HG03039 (cell line): ENCODE measurements around the gene SLAIN1.
A peak's percentile ranks its signal among the peaks of the same experiment; 100 is the strongest.

Experiments
- ATAC-seq: cut with Tn5 transposase; IDR thresholded peaks from one replicate; pipeline ENCODE4 v1.9.1; 2021; ENCODE audit warnings: mild to moderate bottlenecking, moderate library complexity; ENCODE audit not compliant: unreplicated experiment

The SLAIN1 gene

DNA sequence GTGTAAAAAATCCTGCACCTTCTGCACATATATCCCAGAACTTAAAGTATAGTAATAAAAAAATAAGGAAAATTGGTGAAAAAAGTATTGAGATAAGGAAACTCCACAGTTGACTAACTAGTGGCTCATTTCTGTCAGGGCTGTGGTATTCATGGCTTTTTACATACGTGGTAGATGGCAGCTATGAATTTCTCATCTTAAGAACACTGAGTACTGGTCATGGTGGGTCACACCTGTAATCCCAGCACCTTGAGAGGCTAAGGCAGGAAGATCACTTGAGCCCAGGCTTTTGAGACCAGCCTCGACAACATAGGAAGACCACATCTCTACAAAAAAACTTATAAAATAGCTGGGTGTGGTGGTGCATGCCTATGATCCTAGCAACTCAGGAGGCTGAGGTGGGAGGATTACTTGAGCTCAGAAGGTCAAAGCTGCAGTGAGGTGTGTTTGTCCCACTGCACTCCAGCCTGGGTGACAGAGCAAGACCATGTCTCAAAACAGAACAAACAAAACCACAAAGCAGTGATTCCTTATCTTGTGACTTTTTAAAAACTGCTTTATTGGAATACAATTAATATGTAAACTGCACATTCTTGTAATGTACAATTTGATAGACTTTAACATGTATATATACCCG lies 16.8 kb downstream of the SLAIN1 start:
- peak; percentile 67 for ATAC-seq

DNA sequence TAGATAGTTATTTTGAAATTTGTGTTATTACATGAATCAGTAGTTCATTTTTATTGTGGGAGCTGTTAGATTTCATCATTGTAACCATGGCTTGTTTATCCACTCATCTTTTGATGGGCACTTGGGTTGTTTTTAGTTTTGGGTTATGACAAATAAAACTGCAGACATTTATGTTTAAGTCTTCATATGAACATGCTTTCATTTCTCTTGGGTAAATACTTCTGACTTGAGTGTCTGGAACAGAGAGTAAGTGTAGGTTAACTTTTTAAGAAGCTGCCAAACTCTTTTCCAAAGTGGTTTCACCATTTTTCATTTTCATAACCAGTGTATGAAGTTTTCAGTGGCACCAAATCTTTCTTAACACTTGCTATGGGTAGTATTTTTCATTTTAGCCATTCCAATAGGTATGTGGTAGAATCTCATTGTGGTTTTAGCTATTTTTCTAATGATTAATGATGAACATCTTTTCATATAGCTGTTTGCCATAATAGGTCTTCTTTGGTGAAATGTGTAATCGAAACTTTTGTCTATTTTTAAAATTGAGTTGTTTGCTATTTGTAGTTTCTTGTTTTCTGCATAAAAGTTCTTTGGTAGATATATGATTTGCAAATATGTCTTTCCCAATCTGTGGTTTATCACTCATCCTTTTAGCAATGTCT lies 17.9 kb downstream of the SLAIN1 start:
- ATAC-seq: no peak

DNA sequence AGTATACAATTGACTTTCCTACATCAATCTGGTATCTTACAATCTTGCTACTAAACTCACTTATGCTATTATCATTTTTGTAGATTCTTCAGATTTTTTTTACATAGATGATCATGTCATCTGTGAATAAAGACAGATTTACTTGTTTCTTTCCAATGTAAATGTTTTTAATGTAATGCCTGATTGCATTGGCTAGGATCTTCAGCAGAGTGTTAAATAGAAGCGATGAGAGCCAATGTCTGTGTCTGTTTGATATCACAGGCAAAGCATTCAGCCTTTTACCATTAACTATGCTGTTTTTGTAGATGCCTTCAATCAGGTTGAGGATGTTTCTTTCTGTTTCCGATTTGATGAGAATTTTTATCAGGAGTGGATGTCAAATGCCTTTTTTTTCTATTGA lies 19.2 kb downstream of the SLAIN1 start:
- ATAC-seq: no peak

DNA sequence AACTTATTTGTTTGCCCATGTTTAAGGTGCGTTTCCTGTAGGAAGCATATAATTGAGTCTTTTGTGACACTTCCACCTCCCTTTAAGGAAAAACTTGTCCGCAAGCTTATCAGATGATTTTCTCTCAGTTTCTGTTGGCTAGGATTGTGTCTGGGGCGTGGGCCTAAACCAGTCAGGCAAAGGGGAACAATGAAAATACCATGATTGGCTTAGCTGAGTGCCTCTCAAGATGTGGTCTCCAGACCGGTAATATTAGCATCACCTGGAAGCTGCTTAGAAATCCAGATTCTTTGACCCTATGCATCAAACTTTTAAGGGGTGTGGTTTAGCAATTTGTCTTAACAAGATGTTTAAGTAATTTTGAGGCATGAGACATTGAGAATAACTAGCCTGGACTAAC lies 20.0 kb downstream of the SLAIN1 start:
- ATAC-seq: no peak

DNA sequence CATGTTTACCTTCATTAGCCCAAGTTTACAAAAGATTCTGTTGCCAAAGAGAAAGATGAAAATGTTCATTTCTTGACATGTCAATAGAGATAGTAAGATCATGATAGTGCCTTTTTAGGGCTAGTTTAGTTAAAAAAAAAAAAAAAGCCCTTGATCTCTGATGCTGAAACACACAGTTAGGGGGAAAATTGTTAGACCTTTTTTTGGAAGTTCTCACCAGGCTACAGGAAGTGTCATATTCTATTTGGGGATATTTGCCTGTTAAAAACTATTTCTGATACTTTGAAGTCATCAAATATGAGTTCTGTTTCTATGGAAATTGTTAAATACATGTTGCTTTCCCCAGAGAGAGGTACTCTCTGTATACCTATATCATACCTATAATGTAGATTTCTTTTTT lies 21.6 kb downstream of the SLAIN1 start:
- ATAC-seq: no peak

DNA sequence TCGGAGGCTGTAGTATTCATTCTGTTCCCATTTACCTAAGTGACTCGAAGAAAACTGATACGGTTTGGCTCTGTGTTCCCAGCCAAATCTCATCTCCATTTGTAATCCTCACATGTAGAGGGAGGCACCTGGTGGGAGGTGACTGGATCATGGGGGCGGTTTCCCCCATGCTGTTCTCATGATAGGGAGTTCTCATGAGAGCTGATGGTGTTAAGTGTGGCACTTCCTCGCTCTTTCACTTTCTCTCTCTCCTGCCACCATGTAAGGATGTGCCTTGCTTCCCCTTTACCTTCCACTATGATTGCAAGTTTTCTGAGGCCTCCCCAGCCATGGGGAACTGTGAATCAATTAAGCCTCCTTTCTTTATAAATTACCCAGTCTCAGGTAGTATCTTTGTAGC lies 23.5 kb downstream of the SLAIN1 start:
- no peak for ATAC-seq

DNA sequence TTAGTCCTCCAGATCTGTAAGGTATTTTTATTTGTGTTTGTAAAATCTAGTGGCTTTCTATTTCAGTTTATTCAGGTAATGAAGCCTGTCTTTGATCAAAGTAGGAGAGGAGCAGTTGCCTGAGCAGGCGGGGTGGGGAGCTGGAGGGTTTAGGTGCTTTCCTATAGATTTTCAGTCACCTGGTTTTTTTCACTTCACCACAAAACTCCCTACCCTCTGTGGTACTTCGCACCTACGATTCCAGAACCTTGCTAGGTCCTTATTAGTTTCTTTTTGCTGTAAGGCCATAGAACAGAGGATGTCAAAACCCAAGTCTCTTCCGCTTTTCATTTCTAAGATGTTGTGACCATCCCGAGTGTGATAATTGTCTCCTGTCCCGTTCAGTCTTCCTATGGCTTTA lies 26.6 kb downstream of the SLAIN1 start:
- ATAC-seq: peak; percentile 56

DNA sequence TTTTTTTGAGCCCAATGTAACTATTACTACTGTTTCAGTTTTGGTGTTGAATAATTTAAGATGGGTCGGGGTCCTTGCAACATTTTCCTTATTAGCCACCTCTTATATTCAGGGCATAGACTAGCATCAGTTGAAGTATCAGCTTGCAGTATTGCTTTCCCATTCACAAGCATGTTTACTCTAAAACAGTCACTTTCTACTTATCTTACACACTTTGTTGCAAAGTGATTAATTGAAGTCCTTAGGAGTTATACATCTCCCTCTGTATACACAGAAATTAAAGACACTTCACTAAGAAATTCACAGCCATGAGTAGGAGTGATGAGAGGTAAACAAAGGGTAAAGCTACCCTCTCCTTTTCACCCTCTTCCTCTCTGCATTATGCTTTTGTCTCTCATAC lies 27.6 kb downstream of the SLAIN1 start:
- no peak for ATAC-seq

DNA sequence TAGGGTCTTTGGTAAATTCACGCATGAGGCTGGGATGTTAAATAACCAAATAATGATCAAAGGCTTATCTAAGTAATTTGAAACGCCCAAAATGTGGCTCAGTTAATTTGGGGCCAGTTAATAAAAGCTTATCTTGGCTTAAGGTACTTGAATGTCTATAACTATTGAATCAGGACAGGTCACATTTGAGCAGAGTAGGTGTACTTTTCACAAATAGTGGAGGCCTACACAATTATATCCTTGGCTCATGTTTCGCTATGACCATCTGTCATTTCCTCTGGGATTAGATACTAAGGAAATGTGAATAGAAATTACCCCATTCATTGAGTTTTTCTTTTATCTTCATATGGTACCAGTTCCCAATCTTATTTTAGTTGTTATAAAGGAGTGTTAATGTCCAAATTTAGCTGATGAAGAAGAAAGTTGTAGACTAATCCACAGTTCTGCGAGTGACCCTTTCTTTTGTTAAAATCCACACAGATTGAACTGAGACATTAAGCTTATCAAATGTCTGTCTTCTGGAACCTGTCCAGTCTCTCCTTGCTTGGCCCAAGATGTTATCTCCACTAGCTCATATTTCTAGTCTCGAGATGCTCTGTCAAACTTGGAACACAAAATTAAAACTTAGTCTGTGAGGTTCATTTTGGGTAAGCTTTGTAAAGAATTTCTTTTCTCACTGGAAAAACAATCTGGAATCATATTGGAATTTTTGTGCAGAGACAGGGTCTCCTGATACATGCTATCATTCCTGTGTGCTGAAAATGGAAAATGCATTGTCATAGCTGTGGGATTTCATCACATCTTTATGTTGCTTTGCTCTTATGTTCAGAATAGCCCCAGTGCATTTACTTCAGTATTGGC lies 31.0 kb downstream of the SLAIN1 start:
- ATAC-seq: no peak

DNA sequence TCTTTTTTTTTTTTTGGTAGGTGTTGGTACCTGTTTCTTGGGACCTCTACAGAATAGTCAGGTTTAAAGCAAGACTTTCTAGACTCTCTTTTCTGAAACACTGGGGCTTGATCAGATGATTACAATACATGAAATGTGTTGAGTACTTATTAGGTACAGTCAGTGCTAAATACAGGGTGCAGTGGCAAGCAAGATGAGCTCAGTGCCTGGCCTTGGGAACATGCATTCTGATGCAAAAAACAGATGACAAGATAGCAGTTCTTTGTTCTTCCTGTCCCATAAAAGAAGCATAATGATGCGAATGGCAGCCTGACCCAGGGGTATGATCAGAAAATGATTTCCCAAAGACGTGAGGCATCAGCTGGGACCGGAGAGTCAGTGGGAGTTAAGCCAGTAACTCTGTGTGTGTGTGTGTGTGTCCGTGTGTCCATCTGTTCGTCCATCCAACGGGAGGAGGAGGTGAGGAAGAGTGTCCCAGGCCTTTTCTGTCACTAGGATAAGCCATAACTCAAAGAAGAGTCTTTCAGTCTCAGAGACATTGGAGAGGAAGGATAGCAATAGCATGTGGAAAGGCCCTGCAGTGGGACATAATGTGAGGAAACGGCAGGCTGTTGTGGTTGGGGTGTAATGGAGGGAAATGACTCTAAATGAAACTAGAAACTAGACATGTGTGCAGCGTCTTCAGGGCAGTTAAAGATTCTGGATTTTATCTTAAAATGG lies 32.2 kb downstream of the SLAIN1 start:
- ATAC-seq: peak; percentile 99

DNA sequence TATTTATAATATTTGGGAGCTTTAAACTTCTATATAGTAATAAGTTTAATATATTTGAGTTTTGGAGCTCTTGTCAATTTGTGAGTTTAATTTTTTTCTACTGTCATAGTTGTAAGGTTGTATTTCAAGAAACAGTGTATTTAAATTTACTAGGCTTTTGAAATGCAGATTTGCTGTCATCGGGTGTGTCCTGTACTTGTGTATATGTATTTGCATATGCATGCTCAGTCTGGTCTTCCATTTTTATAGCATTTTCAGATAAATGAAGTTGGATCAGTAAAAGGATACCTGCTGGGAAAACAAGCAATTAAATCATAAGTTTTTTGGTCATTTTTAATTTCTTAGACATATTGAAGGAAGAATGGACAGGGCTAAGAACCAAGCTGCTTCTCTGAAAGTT lies 33.1 kb downstream of the SLAIN1 start:
- ATAC-seq: no peak

DNA sequence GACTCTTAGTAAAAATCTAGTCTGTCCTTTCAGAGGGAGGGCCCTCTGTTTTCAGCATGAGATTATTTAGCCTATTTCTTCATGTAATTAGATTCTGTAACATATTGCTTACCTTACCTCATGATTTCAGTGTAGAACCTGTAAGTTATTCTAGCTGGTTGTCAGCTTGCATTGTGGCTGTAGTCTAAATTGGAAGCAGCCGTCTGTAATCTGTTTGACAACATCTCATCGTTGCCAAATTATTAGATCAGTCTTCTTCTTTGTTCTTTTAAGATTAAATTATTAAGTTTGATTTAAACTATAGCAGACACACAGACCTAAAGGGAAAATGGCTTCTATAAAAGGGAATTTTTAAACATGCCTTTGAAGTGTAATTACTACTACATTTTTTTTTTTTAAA lies 34.8 kb downstream of the SLAIN1 start:
- no peak for ATAC-seq

DNA sequence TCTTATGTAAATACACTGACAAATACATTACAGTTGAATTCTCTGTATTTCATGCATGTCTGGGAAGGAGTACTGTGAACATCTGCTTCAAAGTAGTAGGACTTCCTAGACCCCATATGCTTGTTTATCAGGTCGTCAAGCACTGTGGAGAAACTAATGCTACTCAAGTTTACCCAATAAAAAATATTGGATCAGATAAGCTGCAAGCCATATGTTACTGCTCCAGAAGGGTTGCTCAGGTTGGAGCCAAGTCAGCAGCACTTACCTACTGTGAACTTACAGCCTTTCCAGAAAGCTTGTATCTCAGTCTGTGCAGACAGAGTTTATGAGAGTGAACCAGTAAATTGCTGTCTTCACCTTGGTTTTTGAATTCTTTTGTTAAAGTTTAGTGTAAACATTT lies 36.2 kb downstream of the SLAIN1 start:
- no peak for ATAC-seq

DNA sequence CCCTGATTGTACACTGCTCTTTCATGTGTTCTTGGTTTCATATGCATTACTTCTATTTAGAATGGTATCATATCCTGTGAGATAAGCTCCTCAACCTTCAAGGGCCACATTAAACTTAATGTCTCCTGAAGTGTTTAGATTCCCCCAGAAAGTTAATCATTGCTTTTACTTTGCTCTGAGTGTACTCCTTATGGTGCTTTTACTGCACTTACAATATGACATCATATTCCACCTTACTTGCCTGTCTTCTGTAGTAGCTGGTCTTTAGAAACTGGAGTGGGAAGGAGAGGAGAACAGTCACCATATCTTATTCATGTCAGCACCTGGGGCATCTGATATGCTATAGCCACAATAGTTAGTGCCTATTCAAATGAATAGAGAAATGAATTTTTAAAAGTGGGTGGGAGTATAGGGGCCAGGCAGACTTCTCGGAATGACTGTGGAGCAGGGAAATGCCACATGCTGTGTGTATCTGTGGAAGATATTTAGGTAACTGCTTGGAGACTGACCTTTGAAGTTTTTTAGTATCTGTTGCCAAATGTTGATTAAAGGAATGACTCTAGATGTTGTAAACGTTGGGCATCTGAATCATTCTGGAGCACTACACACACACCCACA lies 40.2 kb downstream of the SLAIN1 start:
- peak; percentile 93 for ATAC-seq

DNA sequence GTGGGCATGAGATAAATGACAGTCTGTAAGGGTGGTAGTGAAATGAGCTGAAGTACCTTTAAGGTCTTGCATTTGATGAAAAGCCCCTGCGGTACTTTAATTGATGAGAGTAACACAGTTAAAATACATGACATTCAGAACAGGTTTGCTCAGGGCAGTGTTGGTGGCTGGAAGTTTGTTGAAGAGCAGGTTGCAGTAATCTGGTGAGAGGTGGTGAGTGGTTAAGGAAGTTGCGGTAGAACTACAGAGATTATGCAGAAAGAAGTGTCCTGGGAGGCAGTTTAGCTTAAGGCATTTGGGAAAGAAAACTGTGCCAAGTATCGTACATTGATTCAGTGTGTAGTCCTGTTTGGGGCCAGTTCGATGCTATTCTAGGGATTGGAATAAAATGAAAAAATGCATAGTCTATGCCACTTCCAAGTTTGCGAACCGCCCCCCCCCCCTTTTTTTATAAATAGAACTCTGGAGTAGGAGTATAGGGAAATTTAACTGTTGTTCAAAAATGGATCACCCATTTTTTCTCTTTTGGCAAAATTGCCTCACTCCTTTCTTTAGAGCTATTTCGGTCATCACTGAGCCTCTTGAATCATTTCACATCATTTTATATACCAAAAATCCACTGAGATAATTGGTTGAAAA lies 42.7 kb downstream of the SLAIN1 start:
- ATAC-seq: no peak

DNA sequence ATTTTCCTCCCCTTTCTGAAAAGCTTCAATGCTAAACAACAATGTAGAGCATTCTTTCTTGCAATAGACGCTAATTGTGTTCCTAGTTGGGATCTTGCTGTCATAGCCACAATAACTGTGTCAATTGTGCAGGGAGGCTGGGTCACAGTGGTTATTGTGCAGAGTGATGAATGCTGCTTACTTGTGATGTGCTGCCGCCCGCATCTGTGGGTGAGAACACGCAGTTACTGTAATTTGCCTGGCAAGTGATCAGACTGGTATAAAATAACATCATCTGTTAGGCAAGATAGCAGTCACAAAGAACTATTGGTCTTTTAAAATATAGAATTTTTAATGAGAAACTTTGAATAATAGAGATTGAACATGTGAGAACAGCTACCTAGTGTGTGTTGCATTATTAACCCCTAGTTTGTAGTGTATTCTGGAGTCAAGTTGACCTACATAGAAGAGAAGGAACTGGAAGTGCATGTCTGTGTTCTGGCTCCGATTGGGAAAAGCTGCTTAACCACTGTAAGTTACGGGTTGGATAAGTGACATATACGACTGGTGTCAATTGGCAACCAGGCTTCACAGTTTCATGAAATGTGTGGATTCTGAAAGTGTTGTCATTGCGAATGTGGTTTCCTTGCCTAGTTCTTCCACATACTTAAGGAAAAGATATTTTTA lies 43.6 kb downstream of the SLAIN1 start:
- ATAC-seq: no peak

DNA sequence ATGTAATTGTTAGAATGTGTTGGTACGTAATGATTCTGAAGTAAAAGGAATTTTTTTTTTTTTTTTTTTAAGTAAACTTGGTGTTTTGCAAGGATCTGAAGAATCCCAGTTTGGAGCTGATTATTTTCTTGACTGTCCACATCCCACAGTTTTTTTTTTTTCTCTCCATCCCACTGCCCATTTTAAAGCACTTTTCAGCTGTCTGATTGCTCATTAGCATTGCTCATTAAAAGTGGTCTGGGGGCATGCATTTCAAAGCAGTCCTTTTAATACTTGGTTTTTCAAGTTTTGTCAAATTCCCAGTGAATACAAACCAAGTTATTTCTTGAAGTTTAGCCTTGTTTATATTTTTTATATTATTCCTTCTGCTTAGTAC lies 44.1 kb downstream of the SLAIN1 start:
- no peak for ATAC-seq

DNA sequence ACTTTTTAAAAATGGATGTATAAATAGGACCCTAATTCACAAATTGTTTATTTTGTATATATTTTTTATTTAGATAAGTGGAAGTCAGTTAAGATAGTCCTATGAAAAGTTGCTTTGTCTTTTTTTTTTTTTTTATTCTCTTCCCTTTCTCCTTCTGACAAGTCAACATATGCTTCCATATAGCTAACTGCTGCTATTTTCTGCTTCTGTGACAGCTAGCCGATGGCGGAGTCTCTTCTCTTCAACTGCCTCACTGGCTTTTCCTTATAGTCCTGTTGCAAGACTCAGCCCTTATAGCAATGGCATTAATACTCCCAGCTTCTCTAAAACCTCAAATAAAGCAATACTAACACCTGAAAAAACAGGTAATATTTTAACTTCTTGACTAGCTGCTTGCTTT lies 45.3 kb downstream of the SLAIN1 start:
- ATAC-seq: no peak

DNA sequence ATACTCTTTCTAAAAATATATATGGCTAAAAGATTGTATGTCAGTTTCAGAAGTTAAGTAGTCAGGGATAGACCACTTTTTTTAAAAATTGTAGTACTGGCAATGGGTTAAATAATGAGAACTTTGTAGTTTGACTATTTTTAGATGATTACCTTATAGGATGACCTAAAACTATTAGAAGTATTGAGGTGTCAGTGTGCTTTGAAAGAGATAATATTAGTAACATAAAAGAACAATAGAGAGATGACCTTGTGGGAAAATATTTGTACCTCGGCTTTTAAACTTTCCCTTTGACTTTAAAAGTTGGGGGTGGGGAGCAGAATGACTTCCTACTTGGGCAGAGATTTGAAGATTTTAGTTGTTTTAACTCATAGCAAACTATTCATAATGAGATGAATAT lies 48.3 kb downstream of the SLAIN1 start:
- no peak for ATAC-seq

DNA sequence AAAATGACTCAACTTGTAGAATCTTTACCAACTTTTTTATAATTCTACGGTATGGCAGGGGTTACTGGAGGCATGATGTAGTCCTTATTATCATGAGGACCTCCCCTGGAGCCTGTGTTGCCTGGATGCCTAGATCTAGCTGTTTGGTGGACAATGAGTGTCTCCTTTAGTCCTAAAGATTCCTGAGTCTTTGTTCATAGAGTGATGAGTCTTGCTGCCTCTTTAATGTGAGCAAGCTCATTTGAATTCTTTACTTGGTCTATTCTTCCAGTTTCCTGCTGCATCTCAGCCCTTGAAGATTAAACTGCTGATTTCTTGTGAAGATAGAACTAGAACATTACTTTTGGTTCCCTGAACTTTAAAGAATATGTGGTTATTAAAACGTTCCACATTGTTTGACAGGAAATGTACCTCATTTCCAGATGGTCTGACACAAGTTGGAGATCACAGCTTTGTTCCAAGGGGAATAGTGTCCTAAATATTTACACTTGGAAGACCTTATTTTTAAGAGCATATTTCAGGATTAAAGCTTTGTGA lies 51.9 kb downstream of the SLAIN1 start:
- ATAC-seq: no peak
